ENCODE data around the gene RFX8. TPM values are rescaled to one million over a fixed set of nuclear protein-coding genes. Genes with fewer than 3 reads are reported as not detected.

RFX8 gene
- total and polyA plus RNA-seq, 2 of the 8 experiments (the other 6 are each of a cell fraction or from before 2014, with no cell fraction given): 0.60 to 0.97 TPM

GRCh38 chr2:101431486-101431885, 43.4 kb downstream of the RFX8 start:
- POLR2A ChIA-PET (ENCODE audit: partially characterized antibody): no interaction called here
- CTCF ChIA-PET (ENCODE audit: partially characterized antibody): interaction anchor here (0.7 to 6.7 kb wide), 2 partner anchors 12 to 44 kb away, joined by 3 to 32 read pairs; partner anchors contain the start of gene CREG2
- TF ChIP-seq SIN3A (conservative IDR thresholded peaks at IDR 0.05 in 1 of 2, IDR thresholded peaks at IDR 0.05 in 1 of 2; ENCODE audit: low read depth in 1 of 2, low read length in 2 of 2) (no peak), JUND (IDR thresholded peaks at IDR 0.05; ENCODE audit: low read length) (no peak), EGR1 (IDR thresholded peaks at IDR 0.05; ENCODE audit: borderline replicate concordance, low read depth, low read length) (no peak), YY1 (IDR thresholded peaks at IDR 0.05; ENCODE audit: low read depth, low read length) (no peak), CREB1 (IDR thresholded peaks at IDR 0.05) (no peak), KDM5A (IDR thresholded peaks at IDR 0.05; ENCODE audit: low read length) (no peak), CTCF (IDR thresholded peaks at IDR 0.05; ENCODE audit: control extremely low read depth in 1 of 3, insufficient read depth in 1 of 3, low read depth in 1 of 3, low read length in 3 of 3) (no peak), TAF7 (optimal IDR thresholded peaks at IDR 0.05; ENCODE audit: borderline replicate concordance, low read depth, low read length) (no peak), NANOG (IDR thresholded peaks at IDR 0.05; ENCODE audit: insufficient read depth, low read depth, low read length, poor library complexity, severe bottlenecking) (no peak), SIX5 (IDR thresholded peaks at IDR 0.05; ENCODE audit: low read depth, low read length) (no peak), E2F6 (IDR thresholded peaks at IDR 0.05) (no peak)

More at GRCh38 chr2:101431486-101431885, 43.4 kb downstream of the RFX8 start:
- no peak overlapping the region for H3K9ac ChIP-seq (replicated peaks in 1 of 4; ENCODE audit: extremely low read depth in 1 of 4, low read depth in 3 of 4, low read length in 3 of 4)
- no peak overlapping the region for H4K91ac ChIP-seq (replicated peaks; ENCODE audit: insufficient read length, low read length)
- no peak overlapping the region for H3K4me2 ChIP-seq (ENCODE audit: insufficient read depth in 1 of 2, low read depth in 2 of 2, low read length in 2 of 2)
- H3K27me3 ChIP-seq (replicated peaks in 1 of 4; ENCODE audit: control insufficient read depth in 3 of 4, extremely low read depth in 1 of 4, insufficient read depth in 3 of 4, low read length in 3 of 4): no peaks in the 10 kb centered on the region
- H2BK12ac ChIP-seq (ENCODE audit: low read depth, low read length): no peak overlapping the region
- no peak overlapping the region for H3K4ac ChIP-seq (replicated peaks; ENCODE audit: insufficient read length, low read depth, low read length)
- H3K23me2 ChIP-seq (ENCODE audit: low read depth, low read length): no peaks in the 10 kb centered on the region
- no peak overlapping the region for H3K4me3 ChIP-seq (ENCODE audit: extremely low read depth in 1 of 4, insufficient read depth in 2 of 4, low read depth in 3 of 4, low read length in 4 of 4)
- no peak overlapping the region for H3K14ac ChIP-seq (ENCODE audit: insufficient read length)
- H3K36me3 ChIP-seq (ENCODE audit: control insufficient read depth in 2 of 4, insufficient read depth in 4 of 4, low read length in 3 of 4): no peaks in the 10 kb centered on the region; a peak in 1 of 8 replicates
- FAIRE-seq (no peak), DNase-seq (ENCODE audit: low read depth in 1 of 2, low spot score in 2 of 2) (no peak)
- no peak overlapping the region for H2BK20ac ChIP-seq (ENCODE audit: low read length)
- H3K18ac ChIP-seq (ENCODE audit: extremely low read depth, low read length): no peak overlapping the region
- H2AFZ ChIP-seq (ENCODE audit: low read length): no peak overlapping the region
- no peak overlapping the region for H3K56ac ChIP-seq (replicated peaks; ENCODE audit: insufficient read length, low read depth, low read length)
- H3K79me1 ChIP-seq (ENCODE audit: low read depth, low read length): no peaks in the 10 kb centered on the region
- 88% methylated on average over 4 of the region's 4 CpGs; no CpG with 5 or more reads in 1 of the 2 experiments for WGBS, 2 experiments (ENCODE audit: extremely low coverage in 1 of 2, insufficient coverage in 1 of 2, insufficient read length in 1 of 2, insufficient replicate concordance in 2 of 2, low coverage in 1 of 2, low lambda C conversion rate in 2 of 2, missing lambda C conversion rate in 1 of 2)
- H2AK5ac ChIP-seq (ENCODE audit: low read depth, low read length): no peak overlapping the region
- H4K20me1 ChIP-seq (replicated peaks in 1 of 2; ENCODE audit: control insufficient read depth in 1 of 2, insufficient read depth in 2 of 2, low read length in 2 of 2): no peaks in the 10 kb centered on the region
- no peak overlapping the region for H4K5ac ChIP-seq (ENCODE audit: insufficient read length, low read depth, low read length)
- no peaks in the 10 kb centered on the region for H3K79me2 ChIP-seq (ENCODE audit: control insufficient read depth in 1 of 2, insufficient read depth in 2 of 2, low read length in 2 of 2)
- H2BK120ac ChIP-seq (replicated peaks; ENCODE audit: low read depth, low read length): no peak overlapping the region
- no peak overlapping the region for H2BK15ac ChIP-seq (ENCODE audit: low read length)
- no peaks in the 10 kb centered on the region for H3K9me3 ChIP-seq (ENCODE audit: insufficient read depth in 2 of 2, low read depth in 1 of 2, low read length in 1 of 2)
- H3K23ac ChIP-seq (ENCODE audit: insufficient read length): no peak overlapping the region
- H2BK5ac ChIP-seq (ENCODE audit: low read depth, low read length): no peak overlapping the region
- H4K8ac ChIP-seq (ENCODE audit: extremely low read depth, insufficient read depth, low read length): no peak overlapping the region
- H3K27ac ChIP-seq (ENCODE audit: low read depth, low read length): no peak overlapping the region
- H3K4me1 ChIP-seq (replicated peaks in 1 of 4; ENCODE audit: control insufficient read depth in 3 of 4, insufficient read depth in 4 of 4, low read length in 3 of 4): peaks cover 0 to 4% (median 1%) of the 10 kb centered on the region in 4 experiments; a peak in 3 of 7 replicates

Data from H1 (cell line).